PC-9 (cell line): ENCODE measurements around the gene KRTAP4-2. TPM values are rescaled to one million over a fixed set of nuclear protein-coding genes. Genes with fewer than 3 reads are reported as not detected.

ENCODE experiments used
- BruUV-seq: library from RNA; stranded (reverse); fragments of 400-500 nt; replicated peaks from 2 replicates; lab custom pipeline; 2021; lab: Mats Ljungman, UMichigan
- CTCF ChIA-PET: fragments of 300-600 bp; sonication (Branson Sonifier 250); formaldehyde crosslinking; loops from one replicate; lab custom pipeline; 2022; ENCODE audit warnings: antibody characterized with exemption; lab: Charles Lee
- POLR2A ChIA-PET: fragments of 300-600 bp; sonication (Branson Sonifier 250); formaldehyde crosslinking; loops from one replicate; lab custom pipeline; 2022; ENCODE audit warnings: antibody characterized with exemption; ENCODE audit not compliant: unreplicated experiment; lab: Charles Lee
- DNase-seq, 2 experiments: peaks; one replicate each; pipeline versions ENCODE4 v3.0.0 to v3.0.0-alpha.2; 2015 to 2022; ENCODE audit warnings: mixed read lengths in 1 of 2
- H2AFZ ChIP-seq: fragments of 200-600 bp; sonication (generic); 2 replicates; pipeline ENCODE4 v1.8.1; 2017; ENCODE audit warnings: antibody characterized with exemption
- H3F3A ChIP-seq: fragments of 200-600 bp; sonication (generic); 2 replicates; pipeline ENCODE4 v1.8.1; 2017; ENCODE audit warnings: antibody characterized with exemption, mild to moderate bottlenecking, low read depth; ENCODE audit not compliant: insufficient read depth
- H3K27ac ChIP-seq: fragments of 200-600 bp; sonication (generic); 2 replicates; pipeline ENCODE4 v1.6.1; 2016; ENCODE audit warnings: mixed run types
- H3K27me3 ChIP-seq: fragments of 200-600 bp; sonication (generic); 2 replicates; pipeline ENCODE4 v1.6.1; 2016; ENCODE audit warnings: low read depth, mixed run types; ENCODE audit not compliant: insufficient read depth
- H3K36me3 ChIP-seq: fragments of 200-600 bp; sonication (generic); 2 replicates; pipeline ENCODE4 v1.6.1; 2016; ENCODE audit warnings: low read depth, mixed run types
- H3K4me1 ChIP-seq: fragments of 200-600 bp; sonication (generic); replicated peaks from 2 replicates; pipeline ENCODE4 v1.6.1; 2016; ENCODE audit warnings: mixed run types; ENCODE audit not compliant: insufficient read depth
- H3K4me2 ChIP-seq: fragments of 200-600 bp; sonication (generic); 2 replicates; pipeline ENCODE4 v1.6.1; 2017; ENCODE audit warnings: mixed run types
- H3K4me3 ChIP-seq: fragments of 200-600 bp; sonication (generic); 2 replicates; pipeline ENCODE4 v1.6.1; 2016; ENCODE audit warnings: mixed run types
- H3K79me2 ChIP-seq: fragments of 200-600 bp; sonication (generic); 2 replicates; pipeline ENCODE4 v1.6.1; 2017; ENCODE audit warnings: low read depth, mixed run types
- H3K9me2 ChIP-seq: fragments of 200-600 bp; sonication (generic); 2 replicates; pipeline ENCODE4 v1.8.1; 2017; ENCODE audit warnings: mild to moderate bottlenecking; ENCODE audit not compliant: insufficient read depth
- H3K9me3 ChIP-seq: fragments of 200-600 bp; sonication (generic); 2 replicates; pipeline ENCODE4 v1.8.1; 2016; ENCODE audit warnings: low read depth; ENCODE audit not compliant: insufficient read depth
- H4K20me1 ChIP-seq: fragments of 200-600 bp; sonication (generic); 2 replicates; pipeline ENCODE4 v1.8.1; 2017; ENCODE audit not compliant: insufficient read depth
- CTCF ChIP-seq: fragments of 200-600 bp; sonication (generic); conservative IDR thresholded peaks from 2 replicates; pipeline ENCODE4 v1.6.1; 2017; ENCODE audit warnings: mixed run types, antibody characterized with exemption, mild to moderate bottlenecking, moderate library complexity
- EZH2 ChIP-seq: fragments of 200-600 bp; sonication (generic); IDR thresholded peaks from 2 replicates; pipeline ENCODE4 v1.8.0; 2017; ENCODE audit warnings: antibody characterized with exemption, low read depth
- intact Hi-C: fragments of 100-400 bp; cut with micrococcal nuclease; formaldehyde crosslinking; loops from one replicate; pipeline ENCODE4 v1.10.0; 2022; ENCODE audit not compliant: unreplicated experiment
- total RNA-seq: library from RNA; stranded (reverse); gene quantifications from 2 replicates; pipeline ENCODE4 v1.2.3, GENCODE V29; 2021

The KRTAP4-2 gene
- total RNA-seq, 1 experiment from 2014 or later, result not detected

GRCh38 chr17:41131979-41132378, 46.0 kb downstream of the KRTAP4-2 start:
- no peaks in the 10 kb centered on the region for H3K79me2 ChIP-seq
- no peaks in the 10 kb centered on the region; the same call in 1 of the 2 replicates for H3K9me2 ChIP-seq
- H3K4me1 ChIP-seq, result peaks cover 21% of the 10 kb centered on the region
- peaks cover 11% of the 10 kb centered on the region; the same call in 1 of the 2 replicates for H3K9me3 ChIP-seq
- no peak for TF ChIP-seq CTCF
- TF ChIP-seq EZH2, result no peak
- 0 out of 2 replicates have a peak overlapping the region, but pooled peaks have one; percentile 20 for H3K4me2 ChIP-seq
- DNase-seq, result peak; percentile 20 to 93
- H3K27ac ChIP-seq, result peak overlapping the region; percentile 87
- H3K4me3 ChIP-seq, result no peak overlapping the region
- H2AFZ ChIP-seq, result no peak overlapping the region
- no peaks in the 10 kb centered on the region for H3K27me3 ChIP-seq
- no TSS peak for BruUV-seq
- peaks cover 18% of the 10 kb centered on the region for H3F3A ChIP-seq
- ChIA-PET CTCF (interaction anchor here (0.6 to 1.0 kb wide), 2 partner anchors 191 to 679 kb away, joined by 3 read pairs; no protein-coding TSS in a partner anchor), POLR2A (interaction anchor here (0.6 to 0.8 kb wide), 7 partner anchors 148 to 373 kb away, joined by 3 to 11 read pairs (median 4); partner anchors contain the start of genes KRT13, KRT36 and KRT40)
- H3K36me3 ChIP-seq, result no peaks in the 10 kb centered on the region
- intact Hi-C loops, result loop anchor here (1.0 to 2.0 kb wide), 2 partner anchors 71 to 217 kb away; partner anchors contain the start of gene KRTAP2-3
- no peaks in the 10 kb centered on the region for H4K20me1 ChIP-seq

Other genes with a start within 250 kb of the KRTAP4-2 start
- not detected in 2 replicates for gene KRT23, start 240.6 kb downstream of the KRTAP4-2 start, total RNA-seq
- gene KRT39, start 211.3 kb downstream of the KRTAP4-2 start, total RNA-seq, result not detected in 2 replicates
- not detected in 2 replicates for gene KRT40, start 193.9 kb downstream of the KRTAP4-2 start, total RNA-seq
- gene KRTAP3-3, start 184.1 kb downstream of the KRTAP4-2 start, total RNA-seq, result not detected in 2 replicates
- gene KRTAP3-2, start 178.3 kb downstream of the KRTAP4-2 start, total RNA-seq, result not detected in 2 replicates
- not detected in 2 replicates for gene KRTAP3-1, start 169.1 kb downstream of the KRTAP4-2 start, total RNA-seq
- gene KRTAP1-5, start 151.0 kb downstream of the KRTAP4-2 start, total RNA-seq, result not detected in 2 replicates
- not detected in 2 replicates for gene KRTAP1-4, start 148.0 kb downstream of the KRTAP4-2 start, total RNA-seq
- gene KRTAP1-3, start 143.3 kb downstream of the KRTAP4-2 start, total RNA-seq, result not detected in 2 replicates
- not detected in 2 replicates for gene KRTAP1-1, start 136.8 kb downstream of the KRTAP4-2 start, total RNA-seq
- not detected in 2 replicates for gene KRTAP2-1, start 130.9 kb downstream of the KRTAP4-2 start, total RNA-seq
- not detected in 2 replicates for gene KRTAP2-2, start 123.0 kb downstream of the KRTAP4-2 start, total RNA-seq
- gene KRTAP2-3, start 118.1 kb downstream of the KRTAP4-2 start, total RNA-seq, result 0.57 TPM in 1 of 2 replicates, not detected in the other
- gene KRTAP2-4, start 112.3 kb downstream of the KRTAP4-2 start, total RNA-seq, result not detected in 2 replicates
- not detected in 2 replicates for gene KRTAP4-7, start 94.1 kb downstream of the KRTAP4-2 start, total RNA-seq
- gene KRTAP4-8, start 80.1 kb downstream of the KRTAP4-2 start, total RNA-seq, result not detected in 2 replicates
- not detected in 2 replicates for gene KRTAP4-16, start 76.0 kb downstream of the KRTAP4-2 start, total RNA-seq
- gene KRTAP4-9, start 72.8 kb downstream of the KRTAP4-2 start, total RNA-seq, result not detected in 2 replicates
- not detected in 2 replicates for gene KRTAP4-11, start 59.8 kb downstream of the KRTAP4-2 start, total RNA-seq
- not detected in 2 replicates for gene KRTAP4-12, start 54.0 kb downstream of the KRTAP4-2 start, total RNA-seq
- gene KRTAP4-6, start 37.7 kb downstream of the KRTAP4-2 start, total RNA-seq, result not detected in 2 replicates
- gene KRTAP4-5, start 28.4 kb downstream of the KRTAP4-2 start, total RNA-seq, result not detected in 2 replicates
- not detected in 2 replicates for gene KRTAP4-4, start 17.5 kb downstream of the KRTAP4-2 start, total RNA-seq
- gene KRTAP4-3, start 10.0 kb downstream of the KRTAP4-2 start, total RNA-seq, result not detected in 2 replicates
- gene KRTAP4-1, start 6.7 kb upstream of the KRTAP4-2 start, total RNA-seq, result not detected in 2 replicates
- not detected in 2 replicates for gene KRTAP9-1, start 11.7 kb upstream of the KRTAP4-2 start, total RNA-seq
- not detected in 2 replicates for gene KRTAP9-2, start 48.4 kb upstream of the KRTAP4-2 start, total RNA-seq
- not detected in 2 replicates for gene KRTAP9-3, start 54.2 kb upstream of the KRTAP4-2 start, total RNA-seq
- gene KRTAP9-8, start 59.8 kb upstream of the KRTAP4-2 start, total RNA-seq, result not detected in 2 replicates
- not detected in 2 replicates for gene KRTAP9-4, start 71.5 kb upstream of the KRTAP4-2 start, total RNA-seq
- not detected in 2 replicates for gene KRTAP9-9, start 77.2 kb upstream of the KRTAP4-2 start, total RNA-seq
- not detected in 2 replicates for gene KRTAP9-6, start 87.2 kb upstream of the KRTAP4-2 start, total RNA-seq
- not detected in 2 replicates for gene KRTAP9-7, start 97.5 kb upstream of the KRTAP4-2 start, total RNA-seq
- gene KRTAP29-1, start 124.6 kb upstream of the KRTAP4-2 start, total RNA-seq, result not detected in 2 replicates
- gene KRTAP16-1, start 131.1 kb upstream of the KRTAP4-2 start, total RNA-seq, result not detected in 2 replicates
- gene KRTAP17-1, start 137.5 kb upstream of the KRTAP4-2 start, total RNA-seq, result not detected in 2 replicates
- not detected in 2 replicates for gene KRT33A, start 172.6 kb upstream of the KRTAP4-2 start, total RNA-seq
- gene KRT33B, start 191.6 kb upstream of the KRTAP4-2 start, total RNA-seq, result not detected in 2 replicates
- gene KRT34, start 204.1 kb upstream of the KRTAP4-2 start, total RNA-seq, result 0.45 and 1.4 TPM in 2 replicates
- not detected in 2 replicates for gene KRT31, start 219.4 kb upstream of the KRTAP4-2 start, total RNA-seq
- gene KRT37, start 246.4 kb upstream of the KRTAP4-2 start, total RNA-seq, result not detected in 2 replicates